Measurements from ENCODE around the gene SLC22A2.
"Not testable (repeated sequence)": the region's sequence is repeated elsewhere in the genome, so short reads cannot be mapped to it uniquely, and the experiment has no call there.

Gene SLC22A2

GRCh38 chr6:160248538-160248937 is 10.1 kb downstream of the SLC22A2 start:
- no peak for DNase-seq (ENCODE audit: low read depth in 2 of 2)

DNA sequence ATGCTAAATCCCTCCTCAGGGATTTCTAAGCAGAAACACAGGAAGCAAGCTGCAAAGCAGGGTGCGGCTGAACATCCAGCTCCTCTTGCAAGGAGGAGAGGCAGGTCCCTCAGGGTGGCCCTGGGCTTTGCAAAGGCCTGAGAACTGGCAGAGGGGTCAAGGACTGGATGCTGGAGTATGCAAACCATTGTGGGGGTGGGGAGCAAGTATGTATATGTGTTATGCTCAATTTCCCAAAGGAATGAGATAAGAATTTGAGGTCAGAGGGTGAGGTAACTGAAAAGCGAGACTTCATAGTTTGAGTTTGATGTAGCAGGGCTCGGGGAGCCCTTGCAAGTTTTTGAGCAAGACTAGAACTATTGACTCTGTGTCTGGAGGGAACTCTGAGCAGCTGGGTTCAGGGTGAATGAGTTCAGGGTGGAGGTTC is 11.2 kb downstream of the SLC22A2 start:
- no peak for DNase-seq (ENCODE audit: low read depth in 2 of 2)

DNA sequence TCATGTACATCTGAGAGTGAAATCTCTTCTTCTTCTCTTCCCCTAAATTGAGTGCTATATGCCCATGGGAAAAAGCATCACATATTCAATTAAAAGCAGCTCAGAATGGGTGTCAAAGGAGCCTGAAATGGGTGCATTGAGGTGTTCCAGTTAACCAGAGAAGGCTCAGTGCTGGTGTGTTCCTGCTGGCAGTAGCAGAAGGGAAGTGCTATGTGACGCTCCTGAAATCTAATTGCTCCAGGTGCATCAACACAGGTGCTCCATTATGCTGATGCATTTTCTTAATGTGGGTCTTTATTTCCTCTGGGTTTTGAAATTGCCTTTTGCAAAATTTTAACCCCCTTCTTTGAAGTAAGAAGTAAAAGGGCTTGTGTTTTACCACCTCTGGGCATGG is 17.9 kb downstream of the SLC22A2 start:
- no peak for DNase-seq (ENCODE audit: low read depth in 2 of 2)

DNA sequence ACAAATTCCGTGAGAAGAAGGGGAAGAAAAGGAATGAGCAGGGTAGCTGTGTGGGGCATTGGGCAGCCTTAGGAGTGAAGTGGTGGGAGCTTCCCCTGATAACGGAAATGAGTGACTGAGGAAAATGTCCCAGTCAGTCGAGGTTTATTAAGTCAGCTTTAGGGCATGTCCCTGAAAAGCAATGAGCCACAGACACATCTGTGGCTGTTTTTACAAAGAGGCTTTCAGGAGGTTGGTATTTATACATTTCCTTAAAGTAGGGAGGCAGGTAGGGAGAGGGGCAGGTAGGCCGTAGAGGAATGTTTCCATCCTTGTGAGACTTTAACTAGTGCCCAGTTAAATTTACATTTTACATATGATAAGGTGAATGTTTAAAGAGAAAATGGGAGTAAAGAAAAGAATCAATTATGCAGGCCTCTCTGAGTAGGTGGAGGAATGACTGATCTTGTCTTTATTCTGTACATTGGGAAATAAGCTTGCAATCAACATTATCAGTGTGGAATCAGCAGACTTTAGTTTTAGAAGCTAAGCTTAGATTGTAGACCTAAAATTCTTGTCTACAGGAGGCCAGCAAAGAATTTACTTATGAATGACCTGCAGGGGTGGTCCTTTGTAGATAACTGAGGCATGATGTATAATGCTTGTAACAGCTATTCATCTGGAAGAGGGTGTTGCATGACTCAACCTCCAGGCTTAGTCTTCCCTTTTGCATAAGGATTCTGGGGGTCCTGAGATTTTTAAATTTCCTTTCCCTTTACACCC is 18.5 kb downstream of the SLC22A2 start:
- no peak for DNase-seq (ENCODE audit: low read depth in 2 of 2)

DNA sequence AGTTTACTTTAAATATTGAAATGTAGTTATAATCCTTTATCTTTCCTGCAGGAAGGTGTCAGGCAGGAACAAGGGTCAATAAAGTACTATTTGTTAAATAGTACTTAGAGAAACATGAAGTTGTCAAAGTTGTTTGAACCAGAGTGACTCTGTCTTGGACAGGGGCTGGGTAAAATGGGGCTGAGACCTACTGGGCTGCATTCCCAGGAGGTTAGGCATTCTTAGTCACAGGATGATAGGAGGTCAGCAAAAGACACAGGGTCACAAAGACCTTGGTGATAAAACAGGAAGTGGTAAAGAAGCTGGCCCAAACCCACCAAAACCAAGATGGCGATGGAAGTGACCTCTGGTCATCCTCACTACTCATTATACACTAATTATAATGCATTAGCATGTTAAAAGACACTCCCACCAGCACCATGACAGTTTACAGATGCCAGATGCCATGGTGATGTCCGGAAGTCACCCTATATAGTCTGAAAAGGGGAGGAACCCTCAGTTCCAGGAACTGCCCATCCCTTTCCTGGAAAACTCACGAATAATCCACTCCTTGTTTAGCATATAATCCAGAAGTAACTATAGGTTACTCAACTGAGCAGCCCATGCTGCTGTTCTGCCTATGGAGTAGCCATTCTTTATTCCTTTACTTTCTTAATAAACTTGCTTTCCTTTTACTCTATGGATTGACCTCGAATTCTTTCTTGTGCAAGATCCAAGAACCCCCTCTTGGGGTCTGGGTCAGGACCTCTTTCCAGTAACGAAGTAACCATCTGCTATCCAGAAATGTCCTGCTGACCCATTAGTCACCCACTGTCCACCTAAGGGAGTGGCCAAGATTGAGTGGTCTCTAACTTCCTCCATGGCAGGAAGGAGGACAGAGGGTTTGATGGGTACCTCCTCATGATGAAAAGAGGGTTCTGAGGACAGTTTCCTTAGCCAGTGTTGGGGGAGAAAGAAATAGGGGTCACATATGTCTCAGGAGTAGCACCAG is 19.6 kb downstream of the SLC22A2 start:
- DNase-seq (ENCODE audit: low read depth in 2 of 2) = no peak

- no peak for DNase-seq (ENCODE audit: low read depth in 2 of 2)
These were observed 20.3 kb downstream of the SLC22A2 start for GRCh38 chr6:160238278-160238711.

DNA sequence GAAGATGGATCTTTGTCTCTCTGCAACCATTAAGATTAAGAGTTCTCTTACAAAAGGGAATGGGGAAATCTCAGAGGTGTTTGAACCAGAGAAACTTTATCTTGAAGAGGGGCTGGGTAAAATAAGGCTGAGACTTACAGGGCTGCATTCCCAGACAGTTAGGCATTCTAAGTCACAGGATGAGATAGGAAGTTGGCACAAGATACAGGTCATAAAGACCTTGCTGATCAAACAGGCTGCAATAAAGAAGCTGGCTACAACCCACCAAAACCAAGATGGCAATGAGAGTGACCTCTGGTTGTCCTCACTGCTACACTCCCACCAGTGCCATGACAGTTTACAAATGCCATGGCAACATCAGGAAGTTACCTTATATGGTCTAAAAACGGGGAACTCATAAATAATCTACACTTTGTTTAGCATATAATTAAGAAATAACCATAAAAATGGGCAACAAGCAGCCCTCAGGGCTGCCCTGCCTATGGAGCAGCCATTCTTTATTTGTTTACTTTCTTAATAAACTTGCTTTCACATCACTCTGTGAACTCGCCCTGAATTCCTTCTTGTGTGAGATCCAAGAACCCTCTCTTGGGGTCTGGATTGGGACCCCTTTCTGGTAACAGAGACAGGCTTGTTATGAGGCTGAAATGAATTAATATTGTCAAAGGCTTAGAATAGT is 20.9 kb downstream of the SLC22A2 start:
- not testable (repeated sequence) for DNase-seq (ENCODE audit: low read depth in 2 of 2)

DNA sequence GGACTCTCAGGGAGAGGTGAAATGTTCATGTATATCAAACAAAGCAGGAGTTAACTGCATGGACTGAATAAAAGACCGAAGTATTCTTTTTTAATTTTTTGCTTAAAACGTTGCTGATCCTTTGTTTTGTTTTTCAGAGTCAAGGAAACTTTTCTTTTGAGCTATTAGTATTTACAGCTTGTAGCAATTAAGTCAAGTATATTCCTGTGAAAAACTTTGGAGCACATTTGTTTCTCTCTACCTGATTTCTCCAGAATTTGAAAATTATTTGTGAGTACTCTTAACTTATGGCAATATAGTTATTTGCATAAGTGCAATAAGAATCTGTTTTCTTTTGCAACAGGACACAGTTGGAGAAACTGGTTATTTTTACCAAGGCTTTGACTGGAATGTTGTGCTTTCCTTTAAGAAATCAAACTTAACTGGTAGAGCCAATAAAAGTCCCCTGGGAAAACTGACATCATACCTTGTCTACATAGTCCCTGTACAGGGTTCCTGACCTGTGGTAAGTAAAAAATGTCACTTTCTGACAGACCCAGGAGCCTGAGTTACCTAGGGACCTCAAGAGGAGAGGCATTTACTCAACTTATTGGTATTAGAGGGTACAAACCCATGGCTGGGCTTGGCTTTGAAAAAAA is 22.3 kb downstream of the SLC22A2 start:
- DNase-seq (ENCODE audit: low read depth in 2 of 2) = not testable (repeated sequence)

- not testable (repeated sequence) for DNase-seq (ENCODE audit: low read depth in 2 of 2)
These were observed 24.5 kb downstream of the SLC22A2 start for GRCh38 chr6:160233950-160234640.

DNA sequence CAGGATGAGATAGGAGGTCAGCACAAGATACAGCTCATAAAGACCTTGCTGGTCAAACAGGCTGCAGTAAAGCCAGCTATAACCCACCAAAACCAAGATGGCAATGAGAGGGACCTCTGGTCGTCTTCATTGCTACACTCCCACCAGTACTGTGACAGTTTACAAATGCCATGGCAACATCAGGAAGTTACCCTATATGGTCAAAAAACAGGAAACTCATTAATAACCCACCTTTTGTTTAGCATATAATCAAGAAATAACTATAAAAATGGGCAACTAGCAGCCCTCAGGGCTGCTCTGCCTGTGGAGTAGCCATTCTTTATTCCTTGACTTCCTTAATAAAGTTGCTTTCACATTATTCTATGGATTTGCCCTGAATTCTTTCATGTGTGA is 30.9 kb downstream of the SLC22A2 start:
- no peak for DNase-seq (ENCODE audit: low read depth in 2 of 2)

DNA sequence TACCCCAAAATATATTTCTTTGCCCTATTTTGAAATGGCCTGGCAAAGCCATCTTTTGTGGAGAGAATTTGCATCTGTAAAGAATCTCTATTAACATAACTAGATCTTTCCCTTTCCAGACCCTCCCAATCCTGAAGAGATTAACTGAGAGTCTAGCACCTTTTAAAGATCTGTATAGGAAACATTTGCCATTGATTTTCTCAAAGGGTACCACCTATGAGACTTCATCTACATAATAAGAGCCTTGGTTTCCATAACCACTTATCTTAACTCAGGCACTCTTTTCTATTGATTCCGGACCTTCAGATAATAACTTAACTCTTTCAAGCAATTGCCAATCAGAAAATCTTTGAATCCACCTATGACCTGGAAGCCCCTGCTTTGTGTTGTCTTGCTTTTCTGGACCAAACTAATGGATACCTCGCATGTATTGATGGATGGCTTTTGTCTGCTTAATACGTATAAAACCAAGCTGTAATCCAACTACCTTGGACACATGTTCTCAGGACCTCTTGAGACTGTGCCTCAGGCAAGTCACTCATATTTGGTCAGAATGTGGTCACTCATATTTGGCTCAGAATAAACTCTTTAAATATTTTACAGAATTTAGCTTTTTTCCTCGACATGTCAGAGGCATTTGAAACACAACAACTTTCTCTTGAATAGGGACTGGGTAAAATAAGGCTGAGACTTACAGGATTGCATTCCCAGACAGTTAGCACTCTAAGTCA is 31.4 kb downstream of the SLC22A2 start:
- no peak for DNase-seq (ENCODE audit: low read depth in 2 of 2)

- no peak for DNase-seq (ENCODE audit: low read depth in 2 of 2)
These were observed 32.5 kb downstream of the SLC22A2 start for GRCh38 chr6:160226118-160226591.

- DNase-seq (ENCODE audit: low read depth in 2 of 2) = no peak
These were observed 33.9 kb downstream of the SLC22A2 start for GRCh38 chr6:160224639-160225237.

DNA sequence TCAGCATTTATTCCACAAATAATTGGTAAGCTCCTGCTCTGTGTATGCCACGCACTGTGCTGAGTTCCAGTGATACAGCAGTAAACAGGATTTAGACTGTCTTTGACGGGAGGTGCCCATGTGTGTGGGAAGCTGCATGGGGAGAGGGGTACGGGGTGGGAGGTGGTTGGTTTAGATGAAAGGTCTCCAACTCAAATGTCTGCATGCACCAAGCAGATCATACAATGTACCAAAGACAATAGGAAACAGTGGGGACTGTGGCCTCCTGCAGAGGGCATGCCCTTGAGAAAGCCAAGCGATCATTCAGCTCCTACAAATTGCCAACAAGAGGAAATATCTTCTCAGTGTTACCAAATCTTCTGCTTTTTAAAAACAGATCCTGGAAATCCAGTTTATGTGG is 36.1 kb downstream of the SLC22A2 start:
- DNase-seq (ENCODE audit: low read depth in 2 of 2) = no peak

GRCh38 chr6:160221918-160222317 is 36.7 kb downstream of the SLC22A2 start:
- DNase-seq (ENCODE audit: low read depth in 2 of 2) = no peak

DNA sequence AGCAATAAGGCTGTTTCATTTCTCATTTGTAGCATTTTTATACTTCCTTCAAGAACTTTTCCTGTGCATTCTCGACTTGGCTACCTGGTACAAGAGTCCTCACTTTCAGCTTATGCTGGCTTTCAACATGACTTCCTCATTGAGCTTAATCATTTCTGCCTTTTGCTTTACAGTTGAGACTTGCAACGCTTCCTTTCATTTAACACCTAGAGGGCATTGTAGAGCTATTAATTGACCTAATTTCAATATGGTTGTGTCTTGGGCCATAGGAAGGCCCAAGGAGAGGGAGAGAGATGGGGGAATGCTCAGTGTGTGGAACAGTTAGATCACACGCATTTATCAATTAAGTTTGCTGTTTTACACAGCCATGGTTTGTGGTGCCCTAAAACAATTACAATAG is 37.2 kb downstream of the SLC22A2 start:
- no peak for DNase-seq (ENCODE audit: low read depth in 2 of 2)

DNA sequence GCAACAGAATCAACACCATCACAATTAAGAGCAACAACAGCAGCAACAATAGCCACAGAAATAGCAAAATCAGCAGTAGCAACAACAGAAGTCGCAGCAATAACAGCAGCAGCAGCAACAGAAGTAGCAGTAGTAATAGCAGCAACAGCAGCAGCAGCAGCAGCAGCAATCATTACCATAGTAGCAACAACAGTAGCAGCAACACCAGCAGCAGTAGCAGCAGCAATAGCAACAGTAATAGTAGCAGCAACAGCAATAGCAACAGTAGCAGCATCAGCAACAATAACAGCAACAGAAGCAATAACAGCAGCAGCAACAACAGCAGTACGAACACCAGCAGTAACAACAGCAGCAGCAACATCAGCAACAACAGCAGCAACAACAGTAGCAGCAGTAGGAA is 39.8 kb downstream of the SLC22A2 start:
- DNase-seq (ENCODE audit: low read depth in 2 of 2) = no peak

DNA sequence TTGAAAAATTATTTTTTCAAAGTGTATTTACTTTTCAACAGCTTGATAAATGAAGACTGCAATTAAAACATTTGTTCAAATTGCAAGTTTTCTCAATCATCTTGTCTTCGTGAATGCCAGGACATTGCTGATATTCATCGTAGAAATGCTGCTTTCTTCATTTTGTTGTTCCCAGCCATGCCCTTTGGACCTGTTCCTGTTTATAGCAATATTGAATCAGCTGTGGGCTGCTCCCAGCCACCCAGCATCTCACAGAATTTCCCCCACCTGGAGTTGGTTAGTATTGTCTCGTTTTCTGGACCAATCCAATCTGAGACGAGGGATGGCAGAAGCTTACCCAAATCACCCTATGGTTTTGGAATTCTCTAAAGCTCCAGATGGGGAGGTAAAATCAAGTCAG is 40.8 kb downstream of the SLC22A2 start:
- no peak for DNase-seq (ENCODE audit: low read depth in 2 of 2)

- no peak for DNase-seq (ENCODE audit: low read depth in 2 of 2)
These were observed 41.5 kb downstream of the SLC22A2 start for GRCh38 chr6:160217073-160217472.

GRCh38 chr6:160215232-160215631 is 43.4 kb downstream of the SLC22A2 start:
- no peak for DNase-seq (ENCODE audit: low read depth in 2 of 2)

Measured in activated CD8-positive, alpha-beta memory T cell treated with anti-CD3 and anti-CD28 coated beads for 4 hours (primary cell).